Cerebellar nuclear complex (tissue), 1 donor: ENCODE measurements around the gene ABHD16A.

Source experiments
- DNase-seq, 2 experiments: peaks; one replicate each; lab custom pipeline; 2025; lab: John Stamatoyannopoulos, UW

ABHD16A gene

DNA sequence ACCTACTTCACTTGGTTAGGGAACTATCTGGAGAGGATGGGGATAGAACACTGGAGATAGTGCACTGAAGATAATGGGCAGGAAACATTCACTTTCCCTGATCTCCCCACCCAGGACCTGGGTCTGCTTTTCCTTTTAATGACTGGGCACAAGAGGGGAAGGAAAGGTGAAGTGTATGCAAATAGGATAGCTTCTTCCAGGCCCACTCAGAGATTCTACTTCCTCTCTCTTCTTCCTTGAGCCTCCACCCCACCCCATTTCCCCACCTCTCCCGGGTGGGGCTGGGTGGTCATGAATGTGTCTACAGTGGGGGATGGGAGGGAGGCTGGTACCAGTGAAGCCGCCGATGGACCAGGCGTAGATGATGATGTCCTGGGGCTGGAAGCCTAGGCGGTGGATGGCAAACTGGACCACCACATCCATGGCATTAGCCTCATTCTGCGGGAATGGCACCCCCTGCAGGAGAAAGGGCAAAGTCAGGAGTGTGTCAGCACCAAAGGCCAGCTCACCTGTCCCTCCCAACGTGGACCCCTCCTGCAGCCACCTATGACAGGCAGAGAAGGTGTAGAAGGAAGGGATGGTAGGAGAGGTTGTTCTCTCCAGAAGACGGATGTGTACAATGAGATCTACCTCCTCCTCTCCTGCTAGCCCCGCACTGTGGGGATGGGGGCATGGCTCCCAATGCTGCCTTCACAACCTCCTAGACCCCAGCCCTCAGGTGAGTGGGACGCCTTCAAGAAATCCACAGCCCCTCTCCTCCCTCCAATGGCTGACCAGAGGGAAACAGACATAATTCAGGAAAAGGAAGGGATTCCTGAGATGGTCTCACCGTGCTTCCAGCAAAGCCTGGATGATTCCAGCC is 13.6 kb downstream of the ABHD16A start:
- DNase-seq, result no peak

DNA sequence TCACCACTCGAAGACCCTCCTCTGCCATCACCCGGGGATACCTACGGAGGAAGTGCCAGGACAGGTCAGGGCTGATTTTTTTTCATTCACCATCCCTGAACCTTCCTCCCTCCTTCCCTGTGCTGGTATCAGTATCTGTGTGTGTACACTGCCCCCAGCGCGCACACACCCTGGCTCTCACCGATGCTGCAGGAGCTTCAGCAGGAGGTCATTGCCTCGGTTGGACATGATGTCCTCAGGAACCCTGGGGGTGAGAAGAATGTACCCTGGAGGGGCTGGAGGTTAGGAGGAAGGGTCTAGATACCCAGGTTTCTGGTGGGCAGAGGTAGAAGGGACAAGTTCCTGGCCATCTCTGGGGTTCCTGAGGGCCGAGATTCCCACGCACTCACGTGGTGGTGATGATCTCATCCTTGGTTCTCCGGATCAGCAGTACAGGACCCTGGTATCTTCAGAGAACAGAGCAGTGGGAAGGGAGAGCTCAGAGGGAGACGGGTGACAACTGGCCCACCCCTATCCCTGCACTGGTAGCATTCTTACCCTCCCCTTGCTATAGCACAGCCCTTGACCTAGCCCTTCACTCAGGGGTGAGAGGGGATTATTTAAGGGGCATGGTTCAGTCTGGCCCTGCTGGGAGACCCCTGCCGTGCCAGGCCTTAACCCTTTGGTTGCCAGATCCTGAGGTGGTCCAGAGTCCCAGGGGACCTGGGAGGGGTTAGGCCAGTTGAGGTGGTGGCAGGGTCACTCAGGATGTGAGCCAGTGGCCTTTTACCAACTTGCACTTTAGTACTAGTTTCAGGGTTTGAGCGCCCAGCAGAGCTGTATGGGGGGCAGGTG is 15.0 kb downstream of the ABHD16A start:
- no peak for DNase-seq

DNA sequence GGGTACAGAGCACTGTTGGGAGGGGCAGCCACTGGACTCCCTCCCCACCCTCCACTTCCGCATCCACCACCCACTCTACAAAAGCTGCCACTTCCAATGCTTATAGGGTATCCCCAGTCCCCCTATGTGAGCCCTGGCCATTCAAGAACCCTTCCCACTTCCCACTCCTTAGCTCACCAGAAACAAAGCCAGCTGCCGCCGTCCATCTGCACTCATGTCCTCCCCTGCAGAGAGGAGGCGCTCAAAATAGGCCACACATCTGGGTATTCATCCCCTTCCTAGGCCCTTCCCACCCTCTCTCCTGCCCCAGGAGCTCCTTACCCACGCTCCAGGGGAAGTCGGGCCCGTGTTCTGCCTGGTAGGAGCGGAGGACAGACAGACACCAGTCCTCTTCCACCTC is 15.8 kb downstream of the ABHD16A start:
- DNase-seq, result no peak

DNA sequence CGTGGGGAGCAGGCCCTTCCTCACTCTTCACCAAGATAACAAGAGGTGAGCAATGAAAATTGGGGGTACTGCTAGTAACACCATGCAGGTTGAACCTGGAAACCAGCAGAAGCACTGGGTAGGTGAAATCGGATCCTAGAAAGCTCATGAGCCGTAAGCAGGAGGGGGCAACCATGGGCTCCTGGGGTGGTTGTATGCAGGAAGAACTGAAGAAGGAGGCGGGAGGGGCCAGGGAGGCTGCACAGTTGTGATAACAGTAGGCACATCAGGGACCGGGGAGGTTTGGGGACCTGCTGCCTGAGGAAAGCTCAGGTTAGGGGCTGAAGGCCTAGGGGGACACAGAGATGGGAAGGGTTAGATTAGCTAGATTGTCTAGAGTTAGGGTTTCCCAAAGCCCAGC is 16.6 kb downstream of the ABHD16A start:
- no peak for DNase-seq

DNA sequence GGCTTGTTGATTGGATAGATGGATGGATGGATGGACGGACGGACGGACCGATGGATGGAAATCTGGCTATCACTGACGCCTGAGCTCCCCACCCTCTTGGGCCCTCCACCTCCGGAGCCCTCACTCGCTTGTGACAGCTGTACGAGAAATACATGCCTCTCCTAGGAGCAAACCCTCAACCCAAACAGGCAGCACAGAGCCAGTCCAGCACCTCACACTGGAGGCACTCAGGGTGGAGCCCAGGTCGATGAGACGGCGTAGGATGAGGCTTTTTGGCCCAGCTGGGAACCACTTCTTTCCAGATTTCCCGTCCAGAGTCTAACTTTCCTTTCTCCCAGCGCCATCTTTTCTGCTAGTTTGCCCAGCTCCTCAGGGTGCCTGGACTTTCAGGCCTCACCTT is 19.5 kb downstream of the ABHD16A start:
- DNase-seq, result no peak

DNA sequence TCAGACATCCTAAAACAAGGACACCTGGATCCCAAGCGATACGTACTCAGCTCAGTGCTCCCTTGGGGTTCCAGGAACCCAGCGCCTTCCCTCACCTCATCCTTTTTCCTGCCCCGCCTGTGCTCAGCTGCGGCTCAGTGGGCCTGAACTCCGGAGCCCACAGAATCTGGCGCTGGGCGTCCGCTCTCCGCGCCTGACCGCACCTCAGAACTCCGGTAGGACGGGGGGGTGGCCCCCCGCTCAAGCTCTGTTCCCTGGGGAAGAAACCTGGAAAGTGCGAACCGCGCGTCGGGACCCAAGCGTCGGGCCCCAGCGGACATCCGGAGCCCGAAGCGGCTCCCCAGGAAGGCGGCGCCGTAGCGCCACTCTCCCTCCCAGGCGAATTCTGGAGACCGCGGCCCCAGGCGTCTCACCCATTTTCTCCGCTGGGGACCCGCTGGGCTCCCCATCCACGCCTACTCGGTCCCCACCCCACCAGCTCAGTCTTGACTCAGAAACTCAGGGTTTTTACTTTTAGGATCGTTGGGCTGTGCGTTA is 21.9 kb downstream of the ABHD16A start:
- DNase-seq, result no peak

DNA sequence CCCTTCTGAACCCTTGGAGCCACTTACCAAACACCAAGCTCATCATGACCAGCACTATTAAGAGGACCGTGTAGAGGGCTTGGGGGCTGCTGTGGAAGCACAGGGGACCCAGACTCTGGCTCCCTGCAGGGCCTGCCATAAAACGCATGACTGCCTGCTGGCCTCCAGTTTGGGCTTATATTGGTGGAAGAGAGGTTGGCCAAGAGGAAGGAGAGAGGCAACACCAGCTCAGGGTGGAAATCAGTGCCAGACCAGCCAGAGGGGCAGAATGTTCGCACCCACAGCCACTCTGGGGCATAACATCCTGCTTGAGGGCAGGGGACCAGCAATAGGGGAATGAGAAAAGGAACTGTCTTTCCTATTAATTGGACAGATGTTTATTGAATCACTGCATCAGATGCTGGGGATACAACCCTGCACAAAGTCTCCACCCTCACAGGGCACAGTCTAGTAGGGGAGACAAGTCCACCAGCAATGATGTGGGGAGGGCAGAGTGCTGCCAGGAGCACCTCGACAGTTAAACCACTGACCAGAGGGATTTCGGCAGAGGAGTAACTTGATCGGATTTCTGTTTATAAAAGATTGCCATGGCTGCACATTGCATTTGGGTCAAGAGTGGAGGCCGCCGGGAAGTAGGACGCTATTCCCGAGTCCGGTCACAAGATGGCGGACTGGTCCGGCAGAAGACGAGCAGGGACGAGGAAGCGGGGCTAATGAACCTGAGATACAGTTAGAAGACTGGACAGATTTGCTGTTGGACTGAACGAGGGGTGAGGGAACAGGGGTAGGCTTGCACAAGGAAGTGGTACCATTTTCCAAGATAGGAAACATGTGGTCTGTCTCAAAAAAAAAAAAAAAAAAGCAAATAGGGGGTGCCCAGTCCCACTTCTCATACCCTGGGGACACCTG is 22.6 kb downstream of the ABHD16A start, which contains the start of gene LY6G5C:
Gene LY6G5C (minus strand): TSS at position 842 of the 909 bp plus-strand sequence. CDS start 694 bp downstream, at position 148.
- DNase-seq, result peak in 1 of 2 experiments; percentile 72

DNA sequence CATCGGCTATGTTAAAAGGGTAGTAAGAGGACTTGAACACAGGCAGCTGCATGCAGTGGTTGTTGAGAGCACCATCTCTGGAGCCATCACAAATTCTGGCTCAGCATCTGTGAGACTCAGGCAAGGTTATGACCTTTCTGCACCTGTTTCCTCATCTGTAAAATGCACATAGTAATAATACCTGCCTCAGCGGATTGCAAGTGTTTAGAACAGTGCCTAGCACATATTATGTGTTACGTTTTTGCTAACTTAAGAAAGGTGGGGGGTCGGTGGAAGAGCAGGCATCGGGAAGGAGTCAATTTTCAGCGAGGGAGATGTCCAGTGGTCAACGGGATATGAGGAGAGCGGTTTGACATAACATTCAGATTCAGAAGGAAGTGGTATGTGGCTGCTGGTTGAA is 25.2 kb downstream of the ABHD16A start:
- no peak for DNase-seq

DNA sequence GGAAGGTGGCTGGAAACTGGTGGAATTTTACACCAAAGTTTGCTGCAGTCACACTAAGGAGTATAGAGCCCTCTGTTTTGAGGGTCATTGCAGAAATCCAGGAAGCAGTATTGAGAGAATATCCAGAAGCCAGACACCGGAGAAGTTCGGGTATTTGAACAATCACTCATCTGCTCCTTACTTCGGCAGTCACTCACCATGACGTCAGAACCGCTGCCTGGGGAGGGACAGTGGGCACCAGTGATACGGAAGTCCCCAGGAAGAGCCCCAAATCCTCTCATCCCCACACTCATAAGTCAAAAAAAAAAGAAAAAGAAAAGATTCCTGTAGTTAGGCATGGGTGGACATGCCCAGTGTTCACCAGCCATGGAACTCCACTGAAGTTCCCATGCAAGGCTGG is 26.2 kb downstream of the ABHD16A start:
- no peak for DNase-seq

DNA sequence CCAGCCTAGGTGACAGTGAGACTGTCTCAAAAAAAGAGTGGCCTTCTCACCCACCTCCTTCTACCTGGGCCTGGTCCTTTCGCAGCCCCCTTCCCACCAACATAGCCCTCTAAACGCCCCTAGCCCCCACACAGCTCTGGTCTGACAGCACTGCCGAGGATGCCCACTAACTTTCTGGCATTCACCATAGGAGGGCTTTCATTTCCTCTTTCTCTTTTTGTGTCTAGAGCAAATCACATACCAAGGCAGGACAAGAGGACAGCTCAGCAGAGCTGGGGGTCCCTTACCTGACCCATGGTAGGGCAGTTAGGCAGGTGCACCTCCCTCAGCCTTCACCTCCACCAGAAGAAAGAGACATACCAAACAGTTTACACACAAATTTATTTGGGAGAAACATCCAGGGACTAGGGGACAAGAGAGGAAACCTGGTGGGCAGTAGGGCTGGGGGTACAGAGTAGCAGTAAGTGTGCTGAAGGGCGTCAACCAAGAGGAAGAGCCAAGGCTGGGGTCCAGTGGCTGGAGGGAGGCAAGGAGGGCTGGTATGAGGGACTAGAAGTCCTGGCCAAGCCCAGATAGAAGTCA is 26.7 kb downstream of the ABHD16A start:
- no peak for DNase-seq

DNA sequence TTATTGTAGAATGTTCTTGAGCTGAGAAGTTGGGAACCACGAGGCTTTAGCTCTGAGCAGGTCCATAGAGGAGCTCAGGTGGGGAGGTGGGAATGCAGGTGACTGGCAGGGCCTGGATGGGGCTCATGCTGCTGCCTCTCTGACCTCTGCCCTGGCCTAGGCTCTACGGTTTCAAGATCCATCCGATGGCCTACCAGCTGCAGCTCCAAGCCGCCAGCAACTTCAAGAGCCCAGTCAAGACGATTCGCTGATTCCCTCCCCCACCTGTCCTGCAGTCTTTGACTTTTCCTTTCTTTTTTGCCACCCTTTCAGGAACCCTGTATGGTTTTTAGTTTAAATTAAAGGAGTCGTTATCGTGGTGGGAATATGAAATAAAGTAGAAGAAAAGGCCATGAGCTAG is 33.4 kb downstream of the ABHD16A start, which contains the start of gene LY6G5B:
Gene LY6G5B (plus strand): TSS at position 301 of the 400 bp plus-strand sequence. CDS start 975 bp downstream, outside the sequence.
- no peak for DNase-seq

DNA sequence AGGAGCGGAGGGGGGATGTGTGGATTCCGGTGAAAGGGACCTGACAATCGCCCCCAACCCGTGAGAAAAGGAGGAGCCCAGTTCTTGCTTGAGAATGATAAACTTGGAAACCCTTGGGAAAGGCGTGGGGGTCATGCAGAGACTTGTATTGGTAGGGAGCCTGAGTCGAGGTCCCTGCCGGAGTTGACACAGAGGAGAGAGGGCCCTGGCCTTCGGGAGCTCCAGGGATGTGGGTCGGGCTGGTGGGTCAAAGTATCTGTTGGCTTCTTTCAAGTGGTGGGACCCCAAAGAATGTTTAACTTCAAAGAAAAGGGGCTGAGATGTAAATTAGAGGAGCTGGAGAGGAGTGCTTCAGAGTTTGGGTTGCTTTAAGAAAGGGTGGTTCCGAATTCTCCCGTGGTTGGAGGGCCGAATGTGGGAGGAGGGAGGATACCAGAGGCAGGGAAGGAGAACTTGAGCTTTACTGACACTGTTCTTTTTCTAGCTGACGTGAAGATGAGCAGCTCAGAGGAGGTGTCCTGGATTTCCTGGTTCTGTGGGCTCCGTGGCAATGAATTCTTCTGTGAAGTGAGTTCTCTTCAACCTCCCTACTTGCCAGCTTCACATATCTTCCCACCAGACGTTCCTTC is 36.7 kb downstream of the ABHD16A start:
- no peak for DNase-seq

DNA sequence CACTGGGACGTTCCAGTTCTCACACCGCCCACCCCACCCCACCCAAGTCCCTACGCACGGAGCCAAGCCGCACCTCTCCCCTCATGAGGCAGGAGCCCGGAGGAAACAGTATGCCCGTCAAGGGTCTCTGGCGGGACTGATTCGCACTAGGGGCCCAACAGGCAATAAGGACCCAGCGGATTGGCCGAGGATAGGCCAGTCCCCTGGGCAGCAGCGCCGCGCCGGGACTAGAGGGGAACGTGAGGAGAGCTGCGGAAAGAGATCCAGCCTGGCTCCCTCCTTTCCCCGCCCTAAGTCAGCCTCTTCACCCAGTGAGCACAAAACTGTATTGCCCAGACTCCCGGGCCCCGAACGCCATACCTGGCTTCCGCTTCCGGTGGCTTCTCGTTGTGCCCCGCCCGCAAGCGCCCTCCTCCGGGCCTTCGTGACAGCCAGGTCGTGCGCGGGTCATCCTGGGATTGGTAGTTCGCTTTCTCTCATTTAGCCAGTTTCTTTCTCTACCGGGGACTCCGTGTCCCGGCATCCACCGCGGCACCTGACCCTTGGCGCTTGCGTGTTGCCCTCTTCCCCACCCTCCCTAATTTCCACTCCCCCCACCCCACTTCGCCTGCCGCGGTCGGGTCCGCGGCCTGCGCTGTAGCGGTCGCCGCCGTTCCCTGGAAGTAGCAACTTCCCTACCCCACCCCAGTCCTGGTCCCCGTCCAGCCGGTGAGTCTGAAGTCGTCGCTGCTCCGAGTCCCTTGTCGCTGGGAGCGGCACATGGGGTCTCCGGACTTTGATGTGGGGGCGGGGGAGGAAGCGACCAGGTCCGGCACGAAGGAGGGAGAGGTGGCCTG is 37.4 kb downstream of the ABHD16A start, which contains the start of gene CSNK2B:
Gene CSNK2B (plus strand): TSS at position 580 of the 836 bp plus-strand sequence. CDS start 752 bp downstream, outside the sequence.
- peak; percentile 95 to 98 for DNase-seq

DNA sequence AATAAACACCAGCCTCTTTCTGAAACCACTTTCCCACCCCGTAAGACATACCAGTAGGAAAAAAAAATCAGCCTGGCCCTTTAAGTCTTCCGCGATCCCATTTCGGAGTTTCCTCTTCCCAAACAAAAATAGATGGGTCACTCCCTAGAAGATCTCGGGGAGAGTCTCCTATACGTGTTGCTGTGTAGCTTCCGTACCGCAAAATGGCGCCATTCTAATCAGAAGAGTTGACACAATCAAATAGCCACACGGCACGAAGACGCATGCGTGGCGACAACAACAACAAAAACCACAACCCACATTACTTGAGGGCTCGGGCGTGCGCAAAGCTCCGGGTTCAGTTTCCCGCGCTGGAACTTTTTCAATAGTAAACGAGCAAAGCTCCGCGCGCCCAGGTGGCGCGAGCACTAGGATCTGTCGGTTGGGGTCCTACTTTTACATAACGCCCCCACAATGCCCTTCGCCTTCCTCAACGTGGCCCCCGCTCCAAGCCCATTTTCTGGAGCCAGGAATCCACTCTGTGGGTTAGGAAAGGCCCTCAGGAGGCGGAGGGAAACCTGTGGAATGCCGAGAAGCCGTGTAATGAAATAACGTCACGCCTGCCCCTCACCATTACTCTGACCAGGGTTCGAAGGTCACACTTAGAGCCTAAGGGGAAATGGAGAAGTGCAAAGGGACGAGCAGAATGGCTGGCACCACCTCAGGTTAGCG is 38.2 kb downstream of the ABHD16A start, which contains the start of gene GPANK1:
Gene GPANK1 (minus strand): TSS at position 208 of the 711 bp plus-strand sequence. CDS start 519 bp downstream, outside the sequence.
- DNase-seq, result peak; percentile 61 to 88

DNA sequence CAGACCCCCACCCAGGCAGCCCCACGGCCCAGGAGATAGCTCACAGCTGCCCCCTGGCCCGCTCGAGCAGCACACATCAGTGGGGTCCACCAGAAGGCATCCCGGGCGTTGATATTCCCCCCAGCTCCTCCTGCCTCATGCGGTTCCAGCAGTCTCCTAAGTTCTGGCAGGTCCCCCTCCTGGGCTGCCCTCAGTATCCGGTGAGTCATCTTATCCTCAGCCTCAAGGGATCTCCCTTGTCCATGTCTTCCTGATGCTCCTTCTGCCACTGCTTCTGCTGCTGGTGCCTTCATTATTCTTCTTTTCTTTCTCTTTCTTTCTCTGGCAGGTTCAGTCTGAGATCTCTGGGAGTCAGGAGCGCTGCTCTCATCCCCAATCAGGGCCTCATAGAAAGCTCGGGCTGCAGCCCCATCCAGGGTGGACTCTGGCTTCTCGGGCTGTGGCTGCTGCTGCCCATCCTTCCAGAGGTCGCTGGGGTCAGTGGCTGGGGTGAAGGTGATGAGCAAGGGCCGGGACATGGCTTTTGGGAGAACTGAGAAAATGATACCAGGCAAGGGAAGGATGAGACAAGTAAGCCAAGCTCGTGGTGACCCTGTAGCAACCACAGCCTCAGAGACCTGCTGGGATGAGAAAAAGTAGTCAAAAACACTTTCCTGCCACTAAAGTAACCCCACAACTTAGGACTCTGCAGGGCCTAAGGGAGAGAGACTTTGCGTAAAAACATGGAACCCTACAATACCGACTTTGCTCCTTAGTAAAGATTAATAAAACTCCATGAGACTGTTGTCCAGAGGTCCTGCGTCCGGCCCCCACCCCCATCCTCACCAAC is 38.9 kb downstream of the ABHD16A start:
- no peak for DNase-seq

DNA sequence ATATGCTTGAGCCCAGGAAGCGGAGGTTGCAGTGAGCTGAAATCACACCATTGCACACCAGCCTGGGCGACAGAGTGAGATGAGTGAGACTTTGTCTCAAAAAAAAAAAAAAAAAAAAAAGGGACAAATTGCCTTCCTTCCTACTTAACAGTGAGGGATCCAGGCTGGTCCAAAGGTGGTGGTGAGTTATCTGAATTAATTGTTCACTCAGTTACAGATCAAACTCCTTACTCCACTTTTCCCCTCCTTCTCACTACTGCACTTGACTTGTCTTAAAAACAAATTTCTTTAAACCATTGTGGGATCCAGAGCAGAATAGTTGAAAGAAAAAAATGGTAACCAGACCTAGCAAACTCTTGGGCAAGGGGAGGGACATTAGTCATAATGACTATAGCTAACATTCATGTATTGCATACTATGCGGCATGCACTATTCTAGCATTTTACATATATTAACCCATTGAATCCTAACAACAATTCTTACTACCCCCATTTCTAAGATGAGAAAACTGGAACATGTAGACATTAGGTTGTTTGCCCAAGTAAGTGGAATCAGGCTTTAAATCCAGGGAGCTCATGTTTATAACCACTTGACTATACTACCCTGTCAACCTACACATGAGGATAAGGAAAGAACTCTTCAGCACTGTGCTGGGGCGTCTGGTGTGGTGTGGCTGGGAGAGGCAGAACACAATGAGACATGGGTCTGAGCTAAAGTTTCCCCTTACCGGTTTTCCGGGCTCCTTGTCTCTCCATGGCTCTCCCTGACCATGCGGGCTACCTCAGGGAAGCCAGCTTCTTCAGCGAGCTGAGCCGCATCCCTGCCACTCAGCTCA is 39.8 kb downstream of the ABHD16A start:
- DNase-seq, result no peak
